HEK293 (cell line): ENCODE data around the gene IGFLR1.

Experiments
- CTCF ChIA-PET: fragments of 350-600 bp; formaldehyde crosslinking; extraction: SDS; loops from one replicate; lab custom pipeline; 2021; ENCODE audit warnings: antibody characterized with exemption; lab: Yijun Ruan, JAX
- POLR2A ChIA-PET: fragments of 300-600 bp; formaldehyde crosslinking; extraction: SDS; loops from one replicate; lab custom pipeline; 2020; ENCODE audit warnings: antibody characterized with exemption, inconsistent platforms; lab: Yijun Ruan, JAX
- H3K27ac ChIP-seq: fragments of 200-500 bp; sonication (Bioruptor generic); 2 replicates; pipeline ENCODE4 v1.5.1; 2014; ENCODE audit warnings: low read depth, low read length, control low read depth, inconsistent platforms; ENCODE audit errors: extremely low read depth
- H3K36me3 ChIP-seq, 2 experiments: fragments of 200-500 bp in 1 of 2; sonication (Bioruptor generic) in 1 of 2; 1 replicate in 1 of 2; 2 replicates in 1 of 2; pipeline ENCODE4 v1.5.1; 2014 to 2017; ENCODE audit warnings: inconsistent platforms in 2 of 2, low read length in 2 of 2; ENCODE audit not compliant: control insufficient read depth in 2 of 2, insufficient read depth in 1 of 2
- H3K4me1 ChIP-seq: fragments of 200-500 bp; sonication (Bioruptor generic); 2 replicates; pipeline ENCODE4 v1.5.1; 2014; ENCODE audit warnings: mild to moderate bottlenecking, low read length, inconsistent platforms; ENCODE audit not compliant: control insufficient read depth, insufficient read depth
- H3K4me3 ChIP-seq: 2 replicates; pipeline ENCODE4 v1.5.1; 2011; ENCODE audit warnings: low read depth, mild to moderate bottlenecking, control low read depth, low read length, moderate library complexity
- H3K9me3 ChIP-seq: fragments of 200-500 bp; sonication (Bioruptor generic); 2 replicates; pipeline ENCODE4 v1.5.1; 2014; ENCODE audit warnings: low read depth, low read length, inconsistent platforms; ENCODE audit not compliant: control insufficient read depth, insufficient read depth
- GLIS1 ChIP-seq: fragments of 450-650 bp; formaldehyde crosslinking; IDR thresholded peaks from 2 replicates; pipeline ENCODE4 v1.5.1; 2016; ENCODE audit warnings: missing biosample characterization, missing genetic modification characterization
- GLIS2 ChIP-seq: fragments of 450-650 bp; formaldehyde crosslinking; IDR thresholded peaks from 2 replicates; pipeline ENCODE4 v1.5.1; 2016; ENCODE audit warnings: missing biosample characterization, missing genetic modification characterization
- SP3 ChIP-seq: fragments of 450-650 bp; formaldehyde crosslinking; IDR thresholded peaks from 2 replicates; pipeline ENCODE4 v1.5.1; 2016; ENCODE audit warnings: missing biosample characterization, missing genetic modification characterization
- ZIC2 ChIP-seq: fragments of 450-650 bp; formaldehyde crosslinking; IDR thresholded peaks from 2 replicates; pipeline ENCODE4 v1.5.1; 2016; ENCODE audit warnings: missing biosample characterization, missing genetic modification characterization
- ZNF140 ChIP-seq: fragments of 450-650 bp; formaldehyde crosslinking; IDR thresholded peaks from 2 replicates; pipeline ENCODE4 v1.5.1; 2016; ENCODE audit warnings: missing biosample characterization, missing genetic modification characterization
- ZNF221 ChIP-seq: fragments of 450-650 bp; formaldehyde crosslinking; IDR thresholded peaks from 2 replicates; pipeline ENCODE4 v1.5.1; 2017; ENCODE audit warnings: missing biosample characterization, missing genetic modification characterization, borderline replicate concordance
- ZNF274 ChIP-seq, 2 experiments: fragments of 200-500 bp in 1 of 2; fragments of 450-650 bp in 1 of 2; sonication (Bioruptor generic) in 1 of 2; formaldehyde crosslinking in 1 of 2; IDR thresholded peaks; 2 replicates each; pipeline versions ENCODE4 v1.5.1 to v1.6.1; 2014 to 2016; ENCODE audit warnings: borderline replicate concordance in 1 of 2, inconsistent platforms in 1 of 2, low read length in 1 of 2, missing biosample characterization in 1 of 2, missing genetic modification characterization in 1 of 2
- ZNF394 ChIP-seq: fragments of 450-650 bp; formaldehyde crosslinking; IDR thresholded peaks from 2 replicates; pipeline ENCODE4 v1.5.1; 2016; ENCODE audit warnings: missing biosample characterization, missing genetic modification characterization, mild to moderate bottlenecking, moderate library complexity, borderline replicate concordance
- ZNF510 ChIP-seq: fragments of 450-650 bp; formaldehyde crosslinking; IDR thresholded peaks from 2 replicates; pipeline ENCODE4 v1.5.1; 2018; ENCODE audit warnings: mild to moderate bottlenecking, missing genetic modification characterization, missing biosample characterization; ENCODE audit not compliant: insufficient replicate concordance
- ZNF544 ChIP-seq: fragments of 450-650 bp; formaldehyde crosslinking; IDR thresholded peaks from 2 replicates; pipeline ENCODE4 v1.5.0; 2017; ENCODE audit warnings: missing biosample characterization, missing genetic modification characterization
- ZNF596 ChIP-seq: fragments of 450-650 bp; IDR thresholded peaks from 2 replicates; pipeline ENCODE4 v1.5.0; 2018; ENCODE audit warnings: missing biosample characterization, mild to moderate bottlenecking, missing genetic modification characterization, moderate library complexity
- ZNF658 ChIP-seq: fragments of 450-650 bp; formaldehyde crosslinking; IDR thresholded peaks from 2 replicates; pipeline ENCODE4; 2016; ENCODE audit warnings: missing biosample characterization, missing genetic modification characterization
- ZNF701 ChIP-seq: fragments of 450-650 bp; formaldehyde crosslinking; IDR thresholded peaks from 2 replicates; pipeline ENCODE4 v1.5.1; 2016; ENCODE audit warnings: missing biosample characterization, missing genetic modification characterization
- ZNF76 ChIP-seq: fragments of 450-650 bp; formaldehyde crosslinking; IDR thresholded peaks from 2 replicates; pipeline ENCODE4; 2016; ENCODE audit warnings: low read depth, missing biosample characterization, missing genetic modification characterization, borderline replicate concordance
- TF ChIP-seq, protein P1 (sequence below): fragments of 450-650 bp; formaldehyde crosslinking; conservative IDR thresholded peaks from 2 replicates; pipeline ENCODE4 v1.5.1; 2016; ENCODE audit warnings: low read depth, missing biosample characterization, missing genetic modification characterization
- TF ChIP-seq, protein P2 (sequence below): IDR thresholded peaks from 2 replicates; pipeline ENCODE4 v1.6.1; 2011; ENCODE audit warnings: mild to moderate bottlenecking, low read depth, low read length, borderline replicate concordance

Gene IGFLR1

DNA sequence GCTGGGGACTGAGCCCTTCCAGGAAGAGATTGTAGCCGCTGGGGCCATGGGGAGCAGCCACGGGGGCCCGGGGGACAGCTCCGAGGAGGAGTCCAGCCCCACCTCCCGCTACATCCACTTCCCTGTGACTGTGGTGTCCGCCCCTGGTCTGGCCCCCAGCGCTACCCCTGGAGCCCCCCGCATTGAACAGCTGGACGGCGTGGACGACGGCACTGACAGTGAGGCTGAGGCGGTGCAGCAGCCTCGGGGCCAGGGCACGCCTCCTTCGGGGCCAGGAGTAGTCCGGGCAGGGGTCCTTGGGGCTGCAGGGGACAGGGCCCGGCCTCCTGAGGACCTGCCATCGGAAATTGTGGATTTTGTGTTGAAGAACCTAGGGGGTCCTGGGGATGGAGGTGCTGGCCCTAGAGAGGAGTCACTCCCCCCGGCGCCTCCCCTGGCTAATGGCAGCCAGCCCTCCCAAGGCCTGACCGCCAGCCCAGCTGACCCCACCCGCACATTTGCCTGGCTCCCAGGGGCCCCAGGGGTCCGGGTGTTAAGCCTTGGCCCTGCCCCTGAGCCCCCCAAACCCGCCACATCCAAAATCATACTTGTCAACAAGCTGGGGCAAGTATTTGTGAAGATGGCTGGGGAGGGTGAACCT lies 9.6 kb downstream of the IGFLR1 start:
- H3K27ac ChIP-seq = no peak overlapping the region
- CTCF ChIA-PET = interaction anchor here (0.5 kb wide), 1 partner anchor 486 kb away, joined by 3 read pairs; no protein-coding TSS in a partner anchor
- H3K4me1 ChIP-seq = no peaks in the 10 kb centered on the region
- H3K4me3 ChIP-seq = no peak overlapping the region
- H3K9me3 ChIP-seq = no peaks in the 10 kb centered on the region
- TF ChIP-seq ZNF76 (no peak), ZNF701 (tag by site-specific recombination) (no peak), ZIC2 (tag by site-specific recombination) (no peak), ZNF544 (tag by site-specific recombination) (no peak), ZNF658 (tag by site-specific recombination) (no peak), GLIS1 (tag by site-specific recombination) (no peak), ZNF221 (tag by site-specific recombination) (no peak), ZNF274 (IDR thresholded peaks at IDR 0.05; ENCODE audit: low read length) (no peak), ZNF274 (tag by site-specific recombination; IDR thresholded peaks at IDR 0.05; ENCODE audit: borderline replicate concordance) (no peak), ZNF596 (tag by site-specific recombination) (no peak), ZNF394 (tag by site-specific recombination) (no peak), ZNF140 (tag by site-specific recombination) (no peak)
- TF ChIP-seq, protein P1, sequence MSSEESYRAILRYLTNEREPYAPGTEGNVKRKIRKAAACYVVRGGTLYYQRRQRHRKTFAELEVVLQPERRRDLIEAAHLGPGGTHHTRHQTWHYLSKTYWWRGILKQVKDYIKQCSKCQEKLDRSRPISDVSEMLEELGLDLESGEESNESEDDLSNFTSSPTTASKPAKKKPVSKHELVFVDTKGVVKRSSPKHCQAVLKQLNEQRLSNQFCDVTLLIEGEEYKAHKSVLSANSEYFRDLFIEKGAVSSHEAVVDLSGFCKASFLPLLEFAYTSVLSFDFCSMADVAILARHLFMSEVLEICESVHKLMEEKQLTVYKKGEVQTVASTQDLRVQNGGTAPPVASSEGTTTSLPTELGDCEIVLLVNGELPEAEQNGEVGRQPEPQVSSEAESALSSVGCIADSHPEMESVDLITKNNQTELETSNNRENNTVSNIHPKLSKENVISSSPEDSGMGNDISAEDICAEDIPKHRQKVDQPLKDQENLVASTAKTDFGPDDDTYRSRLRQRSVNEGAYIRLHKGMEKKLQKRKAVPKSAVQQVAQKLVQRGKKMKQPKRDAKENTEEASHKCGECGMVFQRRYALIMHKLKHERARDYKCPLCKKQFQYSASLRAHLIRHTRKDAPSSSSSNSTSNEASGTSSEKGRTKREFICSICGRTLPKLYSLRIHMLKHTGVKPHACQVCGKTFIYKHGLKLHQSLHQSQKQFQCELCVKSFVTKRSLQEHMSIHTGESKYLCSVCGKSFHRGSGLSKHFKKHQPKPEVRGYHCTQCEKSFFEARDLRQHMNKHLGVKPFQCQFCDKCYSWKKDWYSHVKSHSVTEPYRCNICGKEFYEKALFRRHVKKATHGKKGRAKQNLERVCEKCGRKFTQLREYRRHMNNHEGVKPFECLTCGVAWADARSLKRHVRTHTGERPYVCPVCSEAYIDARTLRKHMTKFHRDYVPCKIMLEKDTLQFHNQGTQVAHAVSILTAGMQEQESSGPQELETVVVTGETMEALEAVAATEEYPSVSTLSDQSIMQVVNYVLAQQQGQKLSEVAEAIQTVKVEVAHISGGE (tag by site-specific recombination) = no peak
- POLR2A ChIA-PET = interaction anchor here (1.5 to 13.6 kb wide), 3 partner anchors 5 to 16 kb away, joined by 7 to 204 read pairs (median 12); partner anchors contain the start of genes LIN37, PSENEN and U2AF1L4
- H3K36me3 ChIP-seq = peaks cover 95 to 97% of the 10 kb centered on the region in 2 experiments

DNA sequence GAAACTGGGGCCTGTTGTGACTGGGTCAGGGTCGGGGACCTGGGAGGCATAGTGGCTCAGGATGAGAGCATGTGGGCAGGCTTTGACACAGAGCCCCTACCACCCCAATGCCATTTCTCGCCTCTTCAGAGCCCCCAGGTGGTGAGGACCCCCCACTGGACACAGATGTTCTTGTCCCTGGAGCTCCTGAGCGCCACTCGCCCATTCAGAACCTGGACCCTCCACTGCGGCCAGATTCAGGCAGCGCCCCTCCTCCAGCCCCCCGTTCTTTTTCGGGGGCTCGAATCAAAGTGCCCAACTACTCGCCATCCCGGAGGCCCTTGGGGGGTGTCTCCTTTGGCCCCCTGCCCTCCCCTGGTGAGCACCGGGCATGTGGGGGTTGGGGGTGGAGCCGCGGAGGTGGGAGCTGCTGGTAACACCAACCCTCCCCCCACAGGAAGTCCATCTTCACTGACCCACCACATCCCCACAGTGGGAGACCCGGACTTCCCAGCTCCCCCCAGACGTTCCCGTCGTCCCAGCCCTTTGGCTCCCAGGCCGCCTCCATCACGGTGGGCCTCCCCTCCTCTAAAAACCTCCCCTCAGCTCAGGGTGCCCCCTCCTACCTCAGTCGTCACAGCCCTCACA lies 10.4 kb downstream of the IGFLR1 start:
- POLR2A ChIA-PET = interaction anchor here (0.5 to 13.6 kb wide), 4 partner anchors 6 to 90 kb away, joined by 4 to 204 read pairs (median 10); partner anchors contain the start of genes LIN37, PSENEN and U2AF1L4
- Histone ChIP-seq H3K9me3 (no peaks in the 10 kb centered on the region), H3K36me3 (peaks cover 95 to 97% of the 10 kb centered on the region in 2 experiments), H3K4me3 (no peak overlapping the region), H3K27ac (no peak overlapping the region), H3K4me1 (no peaks in the 10 kb centered on the region)
- TF ChIP-seq, protein P2, sequence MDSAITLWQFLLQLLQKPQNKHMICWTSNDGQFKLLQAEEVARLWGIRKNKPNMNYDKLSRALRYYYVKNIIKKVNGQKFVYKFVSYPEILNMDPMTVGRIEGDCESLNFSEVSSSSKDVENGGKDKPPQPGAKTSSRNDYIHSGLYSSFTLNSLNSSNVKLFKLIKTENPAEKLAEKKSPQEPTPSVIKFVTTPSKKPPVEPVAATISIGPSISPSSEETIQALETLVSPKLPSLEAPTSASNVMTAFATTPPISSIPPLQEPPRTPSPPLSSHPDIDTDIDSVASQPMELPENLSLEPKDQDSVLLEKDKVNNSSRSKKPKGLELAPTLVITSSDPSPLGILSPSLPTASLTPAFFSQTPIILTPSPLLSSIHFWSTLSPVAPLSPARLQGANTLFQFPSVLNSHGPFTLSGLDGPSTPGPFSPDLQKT = no peak
- TF ChIP-seq GLIS1 (tag by site-specific recombination) (peak; percentile 38; the same call in 1 of the 2 replicates), SP3 (tag by site-specific recombination) (no peak), ZNF510 (tag by site-specific recombination) (no peak), GLIS2 (tag by site-specific recombination) (peak; percentile 56)
- CTCF ChIA-PET = interaction anchor here (0.5 kb wide), 1 partner anchor 487 kb away, joined by 3 read pairs; no protein-coding TSS in a partner anchor
